ENCODE data around the gene SLC25A19.
A peak's percentile ranks its signal among the peaks of the same experiment; 100 is the strongest.

The SLC25A19 gene

DNA sequence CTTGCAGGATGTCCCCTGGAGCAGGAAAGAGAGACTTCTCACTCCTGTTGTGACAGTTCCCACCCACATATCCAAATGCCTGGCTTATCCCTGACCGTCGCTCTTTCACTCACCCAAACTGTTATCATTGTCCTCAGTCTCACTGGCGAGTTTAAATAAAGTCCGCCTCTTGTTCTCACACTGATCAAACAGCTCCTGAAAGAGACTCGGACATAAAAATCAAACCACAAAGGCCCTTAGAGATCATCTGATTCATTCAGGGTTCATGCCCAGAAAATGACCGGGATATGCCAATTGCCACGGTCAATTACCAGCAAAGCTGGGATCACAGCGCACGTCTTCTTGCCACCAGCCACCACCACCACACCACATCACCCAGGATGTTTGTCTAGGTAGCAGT, 47.7 kb downstream of the SLC25A19 start:
- no peak for DNase-seq (ENCODE audit: low read depth in 2 of 2)

DNA sequence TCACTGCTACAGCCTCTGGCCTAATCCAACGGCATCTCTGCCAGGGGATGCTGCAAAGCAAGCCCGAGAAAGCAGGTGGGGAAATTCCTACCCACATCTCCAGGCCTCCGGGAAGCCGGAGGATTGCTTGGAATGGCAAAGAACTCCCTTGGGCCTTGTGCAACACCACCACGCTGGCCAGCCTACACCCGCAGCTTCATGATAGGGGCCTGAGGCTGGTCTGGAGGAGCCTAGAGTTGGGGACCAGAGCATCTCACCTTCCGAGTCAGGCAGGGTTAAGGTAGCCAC, 48.1 kb downstream of the SLC25A19 start:
- DNase-seq (ENCODE audit: low read depth in 2 of 2) = no peak

DNA sequence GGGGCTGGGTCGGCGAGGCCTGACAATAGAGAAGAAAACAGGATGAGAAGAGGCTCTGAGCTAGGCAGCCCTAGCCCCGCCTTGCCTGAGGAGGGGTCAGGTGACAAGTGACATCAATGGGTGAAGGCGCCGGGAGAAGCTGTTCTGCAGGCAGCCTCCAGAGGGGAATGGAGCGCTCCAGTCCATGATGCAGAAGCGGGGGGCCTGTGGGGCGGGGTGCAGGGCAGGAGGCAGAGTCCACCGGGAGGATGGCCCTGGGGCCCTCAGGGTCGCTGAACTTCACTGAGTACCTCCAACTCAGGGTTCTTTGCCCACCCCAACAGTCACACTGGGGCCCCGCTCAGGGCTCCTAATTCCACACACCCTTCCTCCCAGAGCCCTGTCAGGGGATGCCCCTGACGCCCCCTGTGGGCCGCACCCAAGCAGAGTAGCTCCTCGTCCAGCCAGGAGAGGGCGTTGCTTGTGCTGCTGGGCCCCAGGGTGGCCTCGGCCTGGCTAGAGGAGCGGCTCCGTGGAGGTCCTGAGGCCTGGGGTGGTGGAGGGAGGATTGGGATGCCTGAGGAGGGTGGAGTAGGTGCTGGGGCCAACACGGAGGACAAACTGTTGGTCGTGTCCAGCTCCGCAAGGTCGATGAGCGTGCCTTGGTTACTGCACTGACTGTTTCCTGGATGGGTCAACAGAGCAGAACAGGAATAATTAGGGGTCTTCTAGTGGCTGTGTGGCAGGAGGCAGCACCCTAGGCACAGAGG, 48.7 kb downstream of the SLC25A19 start:
- peak in 1 of 2 experiments; percentile 39 for DNase-seq (ENCODE audit: low read depth in 2 of 2)

DNA sequence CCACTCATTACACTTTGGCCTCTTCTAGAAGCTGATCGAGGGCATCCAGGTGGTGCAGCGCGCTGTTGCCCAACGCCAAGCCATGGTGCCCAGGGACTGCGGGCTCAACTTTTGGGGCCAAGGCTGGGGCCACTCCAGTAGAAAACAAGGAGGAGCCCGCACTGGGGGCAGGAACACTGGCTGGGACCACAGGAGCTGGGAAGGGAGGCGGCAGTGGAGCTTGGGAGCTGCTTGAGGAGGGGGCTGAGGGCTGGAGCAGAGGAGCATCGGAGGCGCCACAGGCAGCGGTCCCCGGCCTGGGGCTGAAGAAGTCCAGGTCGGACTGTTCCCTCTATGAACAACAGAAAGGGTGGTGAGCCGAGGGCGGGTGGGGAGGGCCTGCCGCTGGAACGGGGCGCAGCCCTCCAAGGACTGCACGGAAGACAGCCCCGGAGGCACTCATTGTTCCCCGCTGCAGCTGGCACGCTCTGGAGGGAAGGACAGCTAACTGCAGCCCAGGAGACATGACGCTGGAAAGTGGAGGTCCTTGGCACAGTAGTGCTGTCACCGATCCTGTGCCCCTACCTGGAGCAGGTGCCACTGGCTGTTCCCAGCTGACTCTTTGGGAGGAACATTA, 49.3 kb downstream of the SLC25A19 start:
- DNase-seq (ENCODE audit: low read depth in 2 of 2) = no peak

DNA sequence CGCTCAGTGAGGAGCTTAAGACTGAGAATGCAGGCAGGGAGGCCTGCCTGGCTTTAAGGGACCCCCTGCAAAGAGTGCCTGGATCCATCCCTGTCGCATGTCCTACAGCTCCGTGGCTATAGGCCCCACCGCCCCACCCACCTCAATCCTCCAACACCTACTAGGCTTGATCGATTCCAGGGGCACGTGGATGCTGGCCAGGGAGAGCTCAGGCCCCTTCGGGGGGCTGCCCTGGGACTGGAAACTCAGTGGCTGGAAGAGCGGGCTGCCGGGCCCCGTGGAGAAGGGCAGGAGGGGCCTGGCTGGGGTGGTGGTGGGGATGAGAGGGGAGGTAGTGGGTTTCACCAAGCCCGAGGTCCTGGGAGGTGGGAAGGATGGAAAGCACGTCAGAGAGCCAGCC, 50.0 kb downstream of the SLC25A19 start:
- no peak for DNase-seq (ENCODE audit: low read depth in 2 of 2)

DNA sequence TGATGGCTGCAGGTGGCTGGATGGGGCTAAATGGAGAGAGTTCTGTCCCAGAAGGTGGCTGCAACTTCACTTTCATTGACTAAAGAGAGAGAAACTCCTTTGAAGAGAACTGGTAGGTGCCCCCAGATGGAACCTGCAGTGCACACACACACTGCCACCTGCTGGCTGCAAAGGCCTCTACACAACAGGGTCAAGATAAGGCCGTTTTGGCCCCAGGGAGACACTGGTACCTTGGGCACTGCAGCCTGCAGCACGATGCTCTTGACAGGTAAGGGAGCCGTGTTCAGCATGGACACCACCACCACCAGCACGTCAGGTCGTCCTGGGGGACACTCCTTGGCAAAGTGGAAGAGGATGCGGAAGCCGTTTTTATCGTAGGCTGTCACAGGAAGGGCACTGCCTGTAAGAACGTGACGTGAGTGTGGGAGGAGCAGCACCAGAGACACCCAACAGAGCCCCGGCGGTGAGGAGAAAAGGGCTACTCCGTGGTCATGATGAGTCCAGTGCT, 50.5 kb downstream of the SLC25A19 start:
- peak; percentile 39 to 41 for DNase-seq (ENCODE audit: low read depth in 2 of 2)

DNA sequence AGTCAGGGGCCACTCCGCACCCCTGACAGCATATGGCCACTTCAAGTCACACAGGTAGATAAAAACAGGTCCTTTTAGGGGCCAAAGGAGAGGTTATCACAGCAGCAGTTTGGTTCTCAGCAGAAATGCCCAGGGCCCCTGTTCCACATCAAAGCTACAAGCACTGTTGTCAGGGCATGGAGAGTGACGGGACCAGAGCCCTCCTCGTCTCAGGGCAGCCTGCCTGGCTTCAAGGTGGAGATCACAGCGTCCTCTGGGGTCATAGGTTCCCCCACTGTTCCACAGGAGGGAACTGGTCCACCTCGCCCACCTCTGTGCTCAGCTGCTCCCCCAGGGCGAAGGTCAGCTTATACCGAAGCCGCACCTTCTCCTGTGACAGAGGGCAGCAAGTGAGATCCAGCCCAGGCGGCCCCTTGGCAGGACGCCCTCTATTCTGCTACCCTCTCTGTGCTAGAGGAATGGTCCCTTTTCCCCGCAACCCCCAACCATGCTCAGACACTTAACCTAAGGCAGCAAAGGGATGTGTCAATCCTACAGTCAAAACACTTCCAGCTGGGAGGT, 51.1 kb downstream of the SLC25A19 start:
- no peak for DNase-seq (ENCODE audit: low read depth in 2 of 2)

- DNase-seq (ENCODE audit: low read depth in 2 of 2) = no peak
These were observed 51.9 kb downstream of the SLC25A19 start for GRCh38 chr17:75237100-75238014.

DNA sequence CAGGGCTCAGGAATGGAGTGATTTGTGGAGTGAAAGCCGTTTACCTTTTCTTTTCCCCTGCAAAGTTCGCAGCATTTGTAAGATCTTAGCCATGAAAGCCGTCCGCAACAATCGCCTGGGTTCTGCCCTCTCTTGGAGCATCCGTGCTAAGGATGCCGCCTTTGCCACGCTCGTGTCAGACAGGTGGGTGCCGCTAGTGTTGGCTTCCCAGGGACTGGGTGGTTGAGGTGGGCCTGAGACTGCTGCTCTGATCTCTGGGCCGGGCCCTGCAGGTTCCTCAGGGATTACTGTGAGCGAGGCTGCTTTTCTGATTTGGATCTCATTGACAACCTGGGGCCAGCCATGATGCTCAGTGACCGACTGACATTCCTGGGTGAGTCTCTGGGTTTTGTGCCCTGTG, 56.4 kb downstream of the SLC25A19 start:
- DNase-seq (ENCODE audit: low read depth in 2 of 2) = no peak

GRCh38 chr17:75231741-75232464, 57.3 kb downstream of the SLC25A19 start:
- DNase-seq (ENCODE audit: low read depth in 2 of 2) = no peak

- no peak for DNase-seq (ENCODE audit: low read depth in 2 of 2)
These were observed 58.2 kb downstream of the SLC25A19 start for GRCh38 chr17:75231071-75231470.

GRCh38 chr17:75228847-75229246, 60.4 kb downstream of the SLC25A19 start:
- no peak for DNase-seq (ENCODE audit: low read depth in 2 of 2)

- no peak for DNase-seq (ENCODE audit: low read depth in 2 of 2)
These were observed 60.9 kb downstream of the SLC25A19 start for GRCh38 chr17:75228305-75228704.

- no peak for DNase-seq (ENCODE audit: low read depth in 2 of 2)
These were observed 61.5 kb downstream of the SLC25A19 start for GRCh38 chr17:75227729-75228128.

DNA sequence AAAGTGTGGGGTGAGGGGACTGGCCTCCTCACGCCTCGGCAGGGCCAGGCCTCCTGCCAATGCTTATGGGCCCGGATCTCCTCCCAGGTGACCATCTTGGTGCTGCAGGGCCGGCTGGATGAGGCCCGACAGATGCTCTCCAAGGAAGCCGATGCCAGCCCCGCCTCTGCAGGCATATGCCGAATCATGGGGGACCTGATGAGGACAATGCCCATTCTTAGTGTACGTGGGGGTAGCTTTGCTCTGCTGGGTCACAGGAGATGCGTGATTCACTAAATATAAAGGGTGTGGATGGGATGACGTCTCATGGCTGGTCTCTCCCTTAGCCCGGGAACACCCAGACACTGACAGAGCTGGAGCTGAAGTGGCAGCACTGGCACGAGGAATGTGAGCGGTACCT, 64.2 kb downstream of the SLC25A19 start:
- DNase-seq (ENCODE audit: low read depth in 2 of 2) = no peak

Measured in stimulated activated CD4-positive, alpha-beta T cell treated with anti-CD3 and anti-CD28 coated beads, Interleukin-12 subunit alpha, Interleukin-12 subunit beta, amount 100 ng/mL, for 24 hours (primary cell).